Measurements from ENCODE around the gene TBC1D16.
"Not testable (repeated sequence)": the region's sequence is repeated elsewhere in the genome, so short reads cannot be mapped to it uniquely, and the experiment has no call there.

TBC1D16 gene

GRCh38 chr17:79966681-79967080 lies 69.0 kb downstream of the TBC1D16 start:
- Histone ChIP-seq H3K36me3 (ENCODE audit: control insufficient read depth, insufficient read depth, low read length) (no peaks in the 10 kb centered on the region), H3K27me3 (replicated peaks; ENCODE audit: control insufficient read depth, insufficient read depth, low read length) (no peaks in the 10 kb centered on the region; the same call in 1 of the 2 replicates), H3K4me3 (replicated peaks; ENCODE audit: low read depth, low read length) (no peak overlapping the region)
- DNase-seq (ENCODE audit: extremely low read depth, insufficient read length), result no peak
- TF ChIP-seq CTCF (IDR thresholded peaks at IDR 0.05; ENCODE audit: insufficient read depth, low read length, poor library complexity, severe bottlenecking), result no peak

- no peaks in the 10 kb centered on the region for H3K36me3 ChIP-seq (ENCODE audit: control insufficient read depth, insufficient read depth, low read length)
- TF ChIP-seq CTCF (IDR thresholded peaks at IDR 0.05; ENCODE audit: insufficient read depth, low read length, poor library complexity, severe bottlenecking), result no peak
- DNase-seq (ENCODE audit: extremely low read depth, insufficient read length), result no peak
- no peaks in the 10 kb centered on the region for H3K27me3 ChIP-seq (replicated peaks; ENCODE audit: control insufficient read depth, insufficient read depth, low read length)
- no peak overlapping the region for H3K4me3 ChIP-seq (replicated peaks; ENCODE audit: low read depth, low read length)
Measured at GRCh38 chr17:79965806-79966205, 69.9 kb downstream of the TBC1D16 start.

- H3K27me3 ChIP-seq (replicated peaks; ENCODE audit: control insufficient read depth, insufficient read depth, low read length); DNase-seq (ENCODE audit: extremely low read depth, insufficient read length); H3K36me3 ChIP-seq (ENCODE audit: control insufficient read depth, insufficient read depth, low read length); H3K4me3 ChIP-seq (replicated peaks; ENCODE audit: low read depth, low read length): not testable (repeated sequence)
Measured at GRCh38 chr17:79962467-79962866, 73.2 kb downstream of the TBC1D16 start.

- not testable (repeated sequence) for H3K27me3 ChIP-seq (replicated peaks; ENCODE audit: control insufficient read depth, insufficient read depth, low read length); H3K4me3 ChIP-seq (replicated peaks; ENCODE audit: low read depth, low read length); DNase-seq (ENCODE audit: extremely low read depth, insufficient read length); H3K36me3 ChIP-seq (ENCODE audit: control insufficient read depth, insufficient read depth, low read length)
Measured at GRCh38 chr17:79961567-79961966, 74.1 kb downstream of the TBC1D16 start.

GRCh38 chr17:79960788-79961522 lies 74.7 kb downstream of the TBC1D16 start:
- DNase-seq (ENCODE audit: extremely low read depth, insufficient read length), result no peak
- Histone ChIP-seq H3K27me3 (replicated peaks; ENCODE audit: control insufficient read depth, insufficient read depth, low read length) (no peaks in the 10 kb centered on the region), H3K36me3 (ENCODE audit: control insufficient read depth, insufficient read depth, low read length) (no peaks in the 10 kb centered on the region), H3K4me3 (replicated peaks; ENCODE audit: low read depth, low read length) (no peak overlapping the region)
- no peak for TF ChIP-seq CTCF (IDR thresholded peaks at IDR 0.05; ENCODE audit: insufficient read depth, low read length, poor library complexity, severe bottlenecking)

- Histone ChIP-seq H3K27me3 (replicated peaks; ENCODE audit: control insufficient read depth, insufficient read depth, low read length) (no peaks in the 10 kb centered on the region), H3K4me3 (replicated peaks; ENCODE audit: low read depth, low read length) (no peak overlapping the region), H3K36me3 (ENCODE audit: control insufficient read depth, insufficient read depth, low read length) (no peaks in the 10 kb centered on the region)
- no peak for DNase-seq (ENCODE audit: extremely low read depth, insufficient read length)
- no peak for TF ChIP-seq CTCF (IDR thresholded peaks at IDR 0.05; ENCODE audit: insufficient read depth, low read length, poor library complexity, severe bottlenecking)
Measured at GRCh38 chr17:79959042-79959441, 76.6 kb downstream of the TBC1D16 start.

GRCh38 chr17:79956853-79957252 lies 78.8 kb downstream of the TBC1D16 start:
- Histone ChIP-seq H3K27me3 (replicated peaks; ENCODE audit: control insufficient read depth, insufficient read depth, low read length) (no peaks in the 10 kb centered on the region), H3K36me3 (ENCODE audit: control insufficient read depth, insufficient read depth, low read length) (no peaks in the 10 kb centered on the region), H3K4me3 (replicated peaks; ENCODE audit: low read depth, low read length) (no peak overlapping the region)
- TF ChIP-seq CTCF (IDR thresholded peaks at IDR 0.05; ENCODE audit: insufficient read depth, low read length, poor library complexity, severe bottlenecking), result no peak
- DNase-seq (ENCODE audit: extremely low read depth, insufficient read length), result no peak

GRCh38 chr17:79956441-79956735 lies 79.3 kb downstream of the TBC1D16 start:
- H3K27me3 ChIP-seq (replicated peaks; ENCODE audit: control insufficient read depth, insufficient read depth, low read length); H3K4me3 ChIP-seq (replicated peaks; ENCODE audit: low read depth, low read length); DNase-seq (ENCODE audit: extremely low read depth, insufficient read length); H3K36me3 ChIP-seq (ENCODE audit: control insufficient read depth, insufficient read depth, low read length): not testable (repeated sequence)
